Measurements from ENCODE around the gene WFDC10B.
"Not testable (repeated sequence)": the region's sequence is repeated elsewhere in the genome, so short reads cannot be mapped to it uniquely, and the experiment has no call there.

The WFDC10B gene

GRCh38 chr20:45704969-45705637 lies at the start of gene WFDC10B:
WFDC10B (minus strand) TSS chr20:45705019; CDS start chr20:45685992, 19,027 bp downstream.
- no peak for DNase-seq (ENCODE audit: low read depth)

- DNase-seq (ENCODE audit: low read depth): no peak
These were observed 47.9 kb upstream of the WFDC10B start for GRCh38 chr20:45752746-45753145.

- DNase-seq (ENCODE audit: low read depth): no peak
These were observed 46.9 kb upstream of the WFDC10B start for GRCh38 chr20:45751721-45752120.

- no peak for DNase-seq (ENCODE audit: low read depth)
These were observed 40.2 kb upstream of the WFDC10B start for GRCh38 chr20:45745015-45745414.

- DNase-seq (ENCODE audit: low read depth): no peak
These were observed 37.8 kb upstream of the WFDC10B start for GRCh38 chr20:45742596-45742995.

DNA sequence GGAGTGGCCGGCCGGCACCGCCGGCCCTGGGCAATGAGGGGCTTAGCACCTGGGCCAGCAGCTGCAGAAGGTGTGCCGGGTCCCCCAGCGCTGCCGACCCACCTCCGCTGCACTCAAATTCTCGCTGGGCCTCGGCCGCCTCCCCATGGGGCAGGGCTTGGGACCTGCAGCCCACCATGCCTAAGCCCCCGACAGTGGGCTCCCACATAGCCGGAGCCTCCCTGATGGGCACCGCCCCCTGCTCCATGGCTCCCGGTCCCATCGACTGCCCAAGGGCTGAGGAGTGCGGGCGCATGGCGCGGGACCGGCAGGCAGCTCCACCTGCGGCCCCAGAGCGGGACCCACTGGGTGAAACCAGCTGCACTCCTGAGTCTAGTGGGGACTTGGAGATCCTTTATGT lies 31.2 kb upstream of the WFDC10B start:
- no peak for DNase-seq (ENCODE audit: low read depth)

GRCh38 chr20:45735552-45735951 lies 30.7 kb upstream of the WFDC10B start:
- DNase-seq (ENCODE audit: low read depth): no peak

DNA sequence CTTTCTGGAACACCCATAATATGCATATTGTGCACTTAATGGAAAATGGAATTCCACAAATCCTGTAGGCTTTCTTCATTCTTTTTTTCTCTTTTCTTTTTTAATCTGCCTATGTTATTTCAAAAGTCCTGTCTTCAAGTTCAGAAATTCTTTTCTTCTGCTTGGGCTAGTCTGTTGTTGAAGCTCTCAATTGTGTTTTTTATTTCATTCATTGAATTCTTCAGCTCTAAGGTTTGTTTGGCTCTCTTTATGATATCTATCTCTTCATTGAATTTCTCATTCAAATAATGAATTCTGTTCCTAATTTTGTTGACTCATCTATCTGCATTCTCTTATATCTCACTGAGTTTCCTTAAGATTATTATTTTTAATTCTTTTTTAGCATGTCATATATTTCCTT lies 27.4 kb upstream of the WFDC10B start:
- DNase-seq (ENCODE audit: low read depth): no peak

DNA sequence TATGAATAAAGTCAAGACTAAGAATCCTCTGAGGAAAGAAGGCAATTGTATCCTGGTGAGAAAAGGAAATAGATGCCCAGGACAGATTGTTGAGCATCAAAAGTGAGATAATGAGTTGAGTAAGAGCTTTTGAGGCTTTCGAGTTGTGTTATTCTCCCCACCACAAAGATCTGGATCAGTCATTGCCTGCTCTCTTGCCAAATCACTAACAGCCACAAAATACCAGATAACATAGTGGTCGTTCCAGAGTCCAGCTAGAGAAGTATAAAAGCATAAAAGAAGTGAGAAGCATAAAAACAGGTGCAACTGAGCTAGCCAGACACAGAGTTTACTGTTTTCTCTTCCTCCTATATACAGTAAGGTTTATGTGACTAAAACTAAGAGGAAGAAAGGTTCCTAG lies 22.2 kb upstream of the WFDC10B start:
- no peak for DNase-seq (ENCODE audit: low read depth)

- DNase-seq (ENCODE audit: low read depth): no peak
These were observed 20.3 kb upstream of the WFDC10B start for GRCh38 chr20:45725134-45725533.

GRCh38 chr20:45722047-45722446 lies 17.2 kb upstream of the WFDC10B start, which contains the start of gene SPINT4:
SPINT4 (plus strand) TSS chr20:45722347; CDS start chr20:45722368, 21 bp downstream.
- DNase-seq (ENCODE audit: low read depth): no peak

DNA sequence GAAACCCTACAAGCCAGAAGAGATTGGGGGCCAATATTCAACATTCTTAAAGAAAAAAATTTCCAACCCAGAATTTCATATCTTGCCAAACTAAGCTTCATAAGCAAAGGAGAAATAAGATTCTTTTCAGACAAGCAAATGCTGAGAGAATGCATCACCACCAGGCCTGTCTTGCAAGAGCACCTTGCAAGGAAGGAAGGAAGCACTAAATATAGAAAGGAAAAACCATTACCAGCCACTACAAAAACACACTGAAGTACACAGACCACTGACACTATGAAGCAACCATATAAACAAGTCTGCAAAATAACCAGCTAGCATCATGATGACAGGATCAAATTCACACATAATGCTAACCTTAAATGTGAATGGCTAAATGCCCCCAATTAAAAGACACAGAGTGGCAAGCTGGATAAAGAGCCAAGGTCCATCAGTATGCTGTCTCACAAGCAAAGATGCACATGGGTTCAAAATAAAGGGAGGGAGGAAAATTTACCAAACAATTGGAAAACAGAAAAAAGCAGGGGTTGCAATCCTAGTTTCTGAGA lies 11.4 kb upstream of the WFDC10B start:
- not testable (repeated sequence) for DNase-seq (ENCODE audit: low read depth)

DNA sequence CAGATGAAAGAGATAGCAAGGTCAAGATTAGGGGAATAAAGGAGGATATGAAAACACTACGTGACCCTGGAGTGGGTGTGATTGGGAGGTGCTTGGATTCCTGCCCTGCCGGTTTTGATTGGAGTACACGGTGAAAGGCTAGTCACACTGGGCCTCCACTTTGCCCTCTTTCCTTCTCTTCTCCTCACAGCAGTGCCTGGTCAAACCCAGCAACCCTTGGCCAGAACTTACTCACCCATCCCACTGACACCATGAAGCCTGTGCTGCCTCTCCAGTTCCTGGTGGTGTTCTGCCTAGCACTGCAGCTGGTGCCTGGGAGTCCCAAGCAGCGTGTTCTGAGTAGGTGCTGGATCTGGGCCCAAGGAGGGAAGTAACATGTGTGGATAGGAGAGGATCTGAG lies 2.9 kb downstream of the WFDC10B start, which contains the start of gene WFDC13:
Gene WFDC13, plus strand, starts transcription at position 166 of the 400 bp plus-strand sequence. Its CDS starts 86 bp downstream, at position 252.
- DNase-seq (ENCODE audit: low read depth): no peak

DNA sequence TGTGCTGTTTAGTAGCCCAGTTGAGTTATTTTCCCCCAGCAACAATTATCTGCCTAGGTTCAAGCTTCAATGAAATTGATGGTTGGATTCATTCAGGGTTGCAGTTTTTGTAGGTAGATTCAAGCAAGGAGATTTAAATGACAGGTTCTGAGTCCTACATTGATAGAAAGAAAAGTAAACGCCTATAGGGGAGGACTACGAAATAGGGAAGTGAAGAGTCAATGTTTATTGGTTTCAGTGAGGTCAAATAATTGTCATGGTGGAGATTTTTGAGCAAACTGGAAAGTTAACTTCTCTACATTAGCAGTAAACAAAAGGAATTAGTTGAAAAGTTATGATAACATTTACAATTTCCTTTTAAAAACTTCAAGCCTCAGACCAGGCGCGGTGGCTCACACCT lies 3.7 kb downstream of the WFDC10B start:
- no peak for DNase-seq (ENCODE audit: low read depth)

DNA sequence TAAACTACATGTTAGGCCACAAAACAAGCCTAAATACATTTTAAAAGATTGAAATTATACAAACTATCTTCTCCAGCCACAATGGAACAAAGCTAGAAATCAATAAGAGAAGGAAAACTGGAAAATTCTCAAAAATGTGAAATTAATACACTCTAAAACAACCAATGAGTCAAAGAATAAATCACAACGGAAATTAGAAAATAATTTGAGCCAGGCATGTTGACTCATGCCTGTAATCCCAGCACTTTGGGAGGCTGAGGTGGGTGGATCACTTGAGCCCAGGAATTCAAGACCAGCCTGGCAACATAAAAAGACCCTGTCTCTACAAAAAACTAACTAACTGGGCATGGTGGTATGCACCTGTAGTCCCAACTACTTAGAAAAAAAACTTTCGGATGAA lies 9.3 kb downstream of the WFDC10B start:
- DNase-seq (ENCODE audit: low read depth): no peak

GRCh38 chr20:45693346-45693745 lies 11.5 kb downstream of the WFDC10B start:
- DNase-seq (ENCODE audit: low read depth): not testable (repeated sequence)

DNA sequence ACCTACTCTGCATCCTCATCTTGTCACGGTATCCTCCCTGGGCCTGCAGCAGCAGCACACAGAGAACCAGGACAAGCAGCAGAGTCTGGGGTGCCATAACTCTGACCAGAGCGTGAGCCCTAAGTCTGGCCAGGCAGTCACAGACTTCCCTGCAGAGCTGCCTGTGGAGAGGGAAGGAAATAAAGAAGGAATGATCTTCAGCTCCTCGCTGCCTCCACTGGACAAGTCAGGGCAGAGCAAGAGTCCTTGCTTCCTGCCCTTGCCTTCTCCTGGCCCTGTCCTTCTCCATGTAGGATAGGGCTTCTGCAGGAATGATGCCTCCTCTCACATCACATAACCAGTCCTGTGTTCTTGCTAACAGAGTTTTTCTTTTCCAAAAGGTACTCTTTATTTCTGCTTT lies 18.9 kb downstream of the WFDC10B start:
- no peak for DNase-seq (ENCODE audit: low read depth)

- no peak for DNase-seq (ENCODE audit: low read depth)
These were observed 25.2 kb downstream of the WFDC10B start for GRCh38 chr20:45679650-45680049.

- no peak for DNase-seq (ENCODE audit: low read depth)
These were observed 32.1 kb downstream of the WFDC10B start for GRCh38 chr20:45672765-45673164.

DNA sequence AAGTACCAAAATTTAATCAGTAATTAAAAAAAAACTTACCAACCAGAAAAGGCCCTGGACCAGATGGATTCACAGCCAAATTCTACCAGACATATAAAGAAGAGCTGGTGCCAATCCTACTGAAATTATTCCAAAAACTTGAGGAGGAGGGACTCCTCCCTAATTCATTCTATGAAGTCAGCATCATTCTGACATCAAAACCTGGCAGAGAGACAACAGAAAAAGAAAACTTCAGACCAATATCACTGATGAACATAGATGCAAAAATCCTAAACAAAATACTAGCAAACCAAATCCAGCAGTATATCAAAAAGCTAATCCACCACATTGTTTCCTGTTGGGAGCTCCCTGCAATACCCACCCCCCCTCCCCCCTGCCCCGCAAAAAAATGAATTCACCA lies 34.7 kb downstream of the WFDC10B start, which contains the start of gene WFDC11:
Gene WFDC11, minus strand, starts transcription at position 101 of the 400 bp plus-strand sequence. CDS start 19,639 bp downstream, outside the sequence.
- no peak for DNase-seq (ENCODE audit: low read depth)

DNA sequence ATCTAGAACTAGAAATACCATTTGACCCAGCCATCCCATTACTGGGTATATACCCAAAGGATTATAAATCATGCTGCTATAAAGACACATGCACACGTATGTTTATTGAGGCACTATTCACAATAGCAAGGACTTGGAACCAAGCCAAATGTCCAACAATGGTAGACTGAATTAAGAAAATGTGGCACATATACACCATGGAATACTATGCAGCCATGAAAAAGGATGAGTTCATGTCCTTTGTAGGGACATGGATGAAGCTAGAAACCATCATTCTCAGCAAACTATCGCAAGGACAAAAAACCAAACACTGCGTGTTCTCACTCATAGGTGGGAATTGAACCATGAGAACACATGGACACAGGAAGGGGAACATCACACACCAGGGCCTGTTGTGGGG lies 47.8 kb downstream of the WFDC10B start:
- not testable (repeated sequence) for DNase-seq (ENCODE audit: low read depth)

- not testable (repeated sequence) for DNase-seq (ENCODE audit: low read depth)
These were observed 53.1 kb downstream of the WFDC10B start for GRCh38 chr20:45651726-45652125.

GRCh38 chr20:45649312-45649863 lies 55.4 kb downstream of the WFDC10B start:
- no peak for DNase-seq (ENCODE audit: low read depth)
